Osteocyte (in vitro differentiated cells): Measurements from ENCODE around the gene PDRG1. TPM values are rescaled to one million over a fixed set of nuclear protein-coding genes. Genes with fewer than 3 reads are reported as not detected.
"Not testable (repeated sequence)": the region's sequence is repeated elsewhere in the genome, so short reads cannot be mapped to it uniquely, and the experiment has no call there.

Experiments used
- DNase-seq: peaks from one replicate; pipeline ENCODE4 v3.0.0; 2021; ENCODE audit warnings: mixed read lengths; ENCODE audit not compliant: unreplicated experiment; ENCODE audit errors: extremely low spot score
- H3K27ac Mint-ChIP-seq: one replicate; pipeline ENCODE4 v1.8.0; 2021; ENCODE audit warnings: mild to moderate bottlenecking, mixed read lengths; ENCODE audit not compliant: unreplicated experiment
- H3K27me3 Mint-ChIP-seq: one replicate; pipeline ENCODE4 v1.8.0; 2021; ENCODE audit warnings: mixed read lengths; ENCODE audit not compliant: unreplicated experiment
- H3K36me3 Mint-ChIP-seq: one replicate; pipeline ENCODE4 v1.8.0; 2021; ENCODE audit warnings: mixed read lengths; ENCODE audit not compliant: unreplicated experiment
- H3K4me1 Mint-ChIP-seq: one replicate; pipeline ENCODE4 v1.8.0; 2021; ENCODE audit warnings: mixed read lengths; ENCODE audit not compliant: unreplicated experiment
- H3K4me3 Mint-ChIP-seq: one replicate; pipeline ENCODE4 v1.8.0; 2021; ENCODE audit warnings: mild to moderate bottlenecking, moderate library complexity, mixed read lengths; ENCODE audit not compliant: unreplicated experiment
- H3K9me3 Mint-ChIP-seq: one replicate; pipeline ENCODE4 v1.8.0; 2021; ENCODE audit warnings: mixed read lengths; ENCODE audit not compliant: unreplicated experiment
- CTCF ChIP-seq: fragments of 200-600 bp; sonication (generic); IDR thresholded peaks from 2 replicates; pipeline ENCODE4 v1.5.0; 2021; ENCODE audit warnings: antibody characterized with exemption, mild to moderate bottlenecking, moderate library complexity
- total RNA-seq: library from RNA; stranded (reverse); gene quantifications from 2 replicates; pipeline ENCODE4 v1.2.1, GENCODE V29; 2021

Gene PDRG1
- total RNA-seq, 1 donor from 2014 or later: 12.2 TPM

- no peaks in the 10 kb centered on the region for H3K36me3 Mint-ChIP-seq
- H3K4me3 Mint-ChIP-seq: no peak overlapping the region
- no peaks in the 10 kb centered on the region for H3K9me3 Mint-ChIP-seq
- no peak overlapping the region for H3K27ac Mint-ChIP-seq
- no peak for DNase-seq
- no peaks in the 10 kb centered on the region for H3K4me1 Mint-ChIP-seq
- no peak for TF ChIP-seq CTCF
- H3K27me3 Mint-ChIP-seq: peaks cover 54% of the 10 kb centered on the region
Measured at GRCh38 chr20:31922588-31922987, 29.3 kb downstream of the PDRG1 start.

GRCh38 chr20:31922181-31922580 is 29.7 kb downstream of the PDRG1 start:
- Mint-ChIP-seq H3K27me3 (peaks cover 52% of the 10 kb centered on the region), H3K9me3 (no peaks in the 10 kb centered on the region), H3K36me3 (no peaks in the 10 kb centered on the region), H3K27ac (no peak overlapping the region), H3K4me3 (no peak overlapping the region), H3K4me1 (no peaks in the 10 kb centered on the region)
- TF ChIP-seq CTCF: no peak
- DNase-seq: no peak

GRCh38 chr20:31921480-31921879 is 30.4 kb downstream of the PDRG1 start:
- not testable (repeated sequence) for H3K9me3 Mint-ChIP-seq, H3K4me1 Mint-ChIP-seq, DNase-seq, H3K36me3 Mint-ChIP-seq, H3K27ac Mint-ChIP-seq, H3K4me3 Mint-ChIP-seq
- H3K27me3 Mint-ChIP-seq: peaks cover 54% of the 10 kb centered on the region

- no peaks in the 10 kb centered on the region for H3K9me3 Mint-ChIP-seq
- DNase-seq: no peak
- no peak overlapping the region for H3K27ac Mint-ChIP-seq
- no peak overlapping the region for H3K4me3 Mint-ChIP-seq
- peaks cover 47% of the 10 kb centered on the region for H3K27me3 Mint-ChIP-seq
- H3K36me3 Mint-ChIP-seq: no peaks in the 10 kb centered on the region
- TF ChIP-seq CTCF: no peak
- H3K4me1 Mint-ChIP-seq: no peaks in the 10 kb centered on the region
Measured at GRCh38 chr20:31920275-31920855, 31.5 kb downstream of the PDRG1 start.

GRCh38 chr20:31919410-31920155 is 32.3 kb downstream of the PDRG1 start:
- no peaks in the 10 kb centered on the region for H3K36me3 Mint-ChIP-seq
- TF ChIP-seq CTCF: no peak
- H3K4me3 Mint-ChIP-seq: no peak overlapping the region
- no peak overlapping the region for H3K27ac Mint-ChIP-seq
- H3K9me3 Mint-ChIP-seq: no peaks in the 10 kb centered on the region
- DNase-seq: no peak
- no peaks in the 10 kb centered on the region for H3K4me1 Mint-ChIP-seq
- H3K27me3 Mint-ChIP-seq: peaks cover 48% of the 10 kb centered on the region
